ENCODE results near the gene LRP5.
"Not testable (repeated sequence)": the region's sequence is repeated elsewhere in the genome, so short reads cannot be mapped to it uniquely, and the experiment has no call there.

LRP5 gene

DNA sequence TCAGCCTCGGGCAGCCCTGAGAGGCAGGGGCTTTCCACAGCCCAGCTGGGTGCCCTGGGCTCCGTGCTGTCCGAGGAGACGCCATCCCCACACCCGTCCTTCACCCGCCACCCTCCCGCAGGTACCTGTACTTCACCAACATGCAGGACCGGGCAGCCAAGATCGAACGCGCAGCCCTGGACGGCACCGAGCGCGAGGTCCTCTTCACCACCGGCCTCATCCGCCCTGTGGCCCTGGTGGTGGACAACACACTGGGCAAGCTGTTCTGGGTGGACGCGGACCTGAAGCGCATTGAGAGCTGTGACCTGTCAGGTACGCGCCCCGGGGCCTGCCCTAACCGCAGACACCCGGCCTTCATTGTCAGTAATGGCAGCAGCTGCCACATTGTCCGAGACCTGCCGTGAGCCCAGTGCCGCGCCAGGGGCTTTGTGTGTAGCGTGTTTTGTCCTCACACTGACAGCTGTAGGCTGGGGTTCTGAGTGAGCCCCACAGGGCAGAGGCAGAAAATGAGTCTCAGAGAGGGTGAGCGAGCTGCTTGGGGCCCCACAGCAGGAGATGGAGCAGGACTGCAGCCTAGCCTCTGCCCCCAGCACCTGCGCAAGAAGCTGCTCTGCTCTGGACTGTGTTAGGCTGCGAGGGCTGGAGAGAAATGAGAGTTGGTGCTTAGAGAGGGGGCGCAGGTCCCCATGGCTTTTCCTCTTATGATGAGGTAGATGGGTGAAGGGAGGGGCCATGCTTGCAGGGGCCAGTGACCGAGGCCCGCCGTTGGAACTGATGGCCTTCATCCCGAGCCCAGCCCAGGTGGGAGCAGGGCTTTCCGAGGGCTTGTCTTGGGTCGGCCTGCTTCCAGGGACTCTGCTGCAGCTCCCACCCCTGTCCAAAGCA is 112.8 kb downstream of the LRP5 start:
- FAIRE-seq, result no peak

- FAIRE-seq, result no peak
Observed at GRCh38 chr11:68425866-68426380, 113.5 kb downstream of the LRP5 start.

DNA sequence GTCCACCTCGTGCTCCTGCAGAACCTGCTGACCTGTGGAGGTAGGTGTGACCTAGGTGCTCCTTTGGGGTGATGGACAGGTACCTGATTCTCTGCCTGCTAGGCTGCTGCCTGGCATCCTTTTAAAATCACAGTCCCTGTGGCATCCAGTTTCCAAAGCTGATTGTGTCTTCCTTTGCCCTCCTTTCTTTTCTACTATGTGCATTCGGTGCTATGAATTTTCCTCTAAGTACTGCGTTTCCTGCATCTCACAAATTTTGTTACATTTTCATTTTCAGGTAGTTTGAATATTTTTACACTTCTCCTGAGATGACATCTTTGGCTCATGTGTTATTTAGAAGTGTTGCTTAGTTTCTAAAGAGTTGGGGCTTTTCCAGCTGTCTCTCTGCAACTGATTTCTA is 117.3 kb downstream of the LRP5 start:
- no peak for FAIRE-seq

DNA sequence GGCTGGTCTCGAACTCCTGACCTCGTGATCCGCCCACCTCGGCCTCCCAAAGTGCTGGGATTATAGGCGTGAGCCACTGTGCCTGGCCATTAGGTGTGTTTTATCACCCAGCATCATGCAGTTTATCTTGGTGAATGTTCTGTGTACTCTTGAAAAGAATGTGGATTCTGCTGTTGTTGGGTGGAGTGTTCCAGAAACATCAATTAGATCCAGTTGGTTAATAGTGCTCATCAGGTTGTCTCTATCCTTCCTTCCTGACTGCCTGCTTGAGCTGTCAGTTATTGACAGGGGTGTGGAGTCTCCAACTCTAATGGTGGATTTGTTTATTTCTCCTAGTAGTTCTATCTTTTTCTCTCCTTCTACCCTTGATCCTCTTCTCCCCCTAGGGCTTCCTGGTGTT is 118.0 kb downstream of the LRP5 start:
- no peak for FAIRE-seq

GRCh38 chr11:68430801-68431200 is 118.4 kb downstream of the LRP5 start:
- no peak for FAIRE-seq

DNA sequence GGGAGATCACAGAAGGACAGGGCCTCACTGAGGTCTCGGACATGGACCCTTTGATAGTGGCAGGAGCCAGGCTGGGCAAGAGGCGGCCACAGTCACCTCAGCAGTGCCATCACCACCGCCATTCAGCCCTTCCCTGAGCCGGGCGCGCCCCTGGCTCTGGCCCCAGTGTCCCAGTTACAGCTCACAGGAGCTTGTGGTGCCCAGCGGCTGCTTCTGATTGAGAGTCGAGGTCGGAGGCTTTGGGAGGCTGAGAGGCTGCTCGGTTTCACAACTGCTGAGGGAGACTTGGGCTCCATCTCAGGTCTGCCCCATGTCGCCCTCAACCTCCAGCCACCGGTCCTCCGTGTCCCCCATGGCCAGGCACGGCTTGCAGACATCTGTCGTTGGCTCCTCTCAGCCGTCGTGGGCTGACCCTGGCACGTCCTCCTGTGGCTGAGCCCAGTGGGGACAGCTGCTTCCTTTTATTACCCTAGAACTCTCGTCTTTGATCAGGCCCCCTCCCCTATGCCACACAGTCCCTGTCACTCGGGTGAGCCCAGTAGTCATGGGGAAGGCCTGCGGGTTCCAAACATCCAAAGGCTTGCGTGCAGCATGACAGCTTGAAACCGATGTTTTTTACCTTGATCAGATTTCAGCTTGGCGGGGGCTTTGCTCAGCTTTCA is 119.7 kb downstream of the LRP5 start:
- no peak for FAIRE-seq

GRCh38 chr11:68432874-68433273 is 120.5 kb downstream of the LRP5 start:
- FAIRE-seq, result no peak

DNA sequence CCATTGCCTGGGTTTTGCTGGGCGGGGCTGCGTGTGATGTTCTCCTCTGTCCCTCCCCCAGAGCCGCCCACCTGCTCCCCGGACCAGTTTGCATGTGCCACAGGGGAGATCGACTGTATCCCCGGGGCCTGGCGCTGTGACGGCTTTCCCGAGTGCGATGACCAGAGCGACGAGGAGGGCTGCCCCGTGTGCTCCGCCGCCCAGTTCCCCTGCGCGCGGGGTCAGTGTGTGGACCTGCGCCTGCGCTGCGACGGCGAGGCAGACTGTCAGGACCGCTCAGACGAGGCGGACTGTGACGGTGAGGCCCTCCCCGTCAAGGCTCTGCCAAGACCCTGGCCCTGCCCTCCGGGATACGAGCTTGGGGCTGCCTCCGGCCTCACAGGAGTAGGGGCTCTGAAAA is 121.2 kb downstream of the LRP5 start:
- no peak for FAIRE-seq

GRCh38 chr11:68434159-68434558 is 121.8 kb downstream of the LRP5 start:
- not testable (repeated sequence) for FAIRE-seq

DNA sequence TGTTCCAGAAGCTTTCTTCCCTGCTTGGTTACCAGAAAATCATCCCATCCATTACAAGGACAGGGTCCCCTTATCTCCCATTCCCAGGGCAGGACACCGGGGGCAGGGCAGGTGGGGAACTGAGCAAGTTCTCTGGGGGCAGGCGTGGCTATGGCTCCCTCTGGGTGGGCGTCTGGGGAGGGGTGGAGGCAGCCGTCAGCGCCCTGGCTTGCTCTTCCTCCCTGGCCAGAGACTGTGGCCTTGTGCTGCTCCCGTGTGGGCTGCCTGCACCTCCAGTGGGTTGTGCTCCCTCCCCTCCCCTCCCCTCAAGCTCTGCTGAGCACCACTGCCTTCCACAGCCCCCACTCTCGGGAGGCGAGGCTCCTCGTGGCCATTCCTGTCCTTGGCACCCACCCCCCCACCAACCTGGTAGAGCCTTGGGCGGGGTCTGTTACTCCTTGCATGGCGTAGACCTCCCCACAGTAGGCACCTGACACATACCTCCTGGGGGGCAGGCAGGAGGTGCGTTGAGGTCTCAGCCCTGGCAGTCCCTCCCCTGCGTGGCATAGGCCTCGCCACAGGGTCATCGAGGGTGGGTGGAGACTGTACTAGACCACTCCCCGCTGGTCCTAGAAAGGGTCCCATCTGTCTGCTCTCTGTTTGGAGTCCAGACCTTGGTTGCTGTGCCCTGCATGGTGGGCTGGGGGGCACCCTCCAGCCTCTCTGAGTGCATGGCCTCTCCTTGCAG is 123.9 kb downstream of the LRP5 start:
- no peak for FAIRE-seq

GRCh38 chr11:68436985-68437926 is 124.9 kb downstream of the LRP5 start:
- no peak for FAIRE-seq

DNA sequence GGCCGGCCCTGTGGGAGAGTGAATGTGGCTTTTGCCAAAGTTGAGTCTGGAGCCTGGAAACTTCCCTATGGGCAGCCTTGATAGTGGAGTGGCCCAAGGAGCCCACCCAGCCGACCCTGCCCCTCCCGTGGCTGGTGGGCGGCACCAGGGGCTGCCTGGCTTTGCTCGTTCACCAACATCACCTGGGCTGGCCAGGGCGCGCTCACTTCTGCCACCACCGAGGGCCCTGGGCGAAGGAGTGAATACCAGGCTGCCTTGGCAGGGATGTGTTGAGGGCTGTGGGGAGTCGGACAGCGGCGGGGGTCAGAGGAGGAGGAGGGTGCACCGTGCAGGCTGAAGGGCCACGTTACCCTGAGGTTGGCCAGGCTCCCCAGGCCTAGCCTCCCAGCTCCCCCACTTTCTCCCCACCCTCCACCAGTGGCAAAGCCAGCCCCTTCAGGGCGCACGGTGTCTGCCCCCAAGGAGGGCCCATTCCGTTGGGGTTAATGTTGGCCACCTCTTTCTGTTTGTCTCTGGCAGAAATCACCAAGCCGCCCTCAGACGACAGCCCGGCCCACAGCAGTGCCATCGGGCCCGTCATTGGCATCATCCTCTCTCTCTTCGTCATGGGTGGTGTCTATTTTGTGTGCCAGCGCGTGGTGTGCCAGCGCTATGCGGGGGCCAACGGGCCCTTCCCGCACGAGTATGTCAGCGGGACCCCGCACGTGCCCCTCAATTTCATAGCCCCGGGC is 125.7 kb downstream of the LRP5 start:
- no peak for FAIRE-seq

GRCh38 chr11:68438658-68439259 is 126.4 kb downstream of the LRP5 start:
- FAIRE-seq, result no peak

DNA sequence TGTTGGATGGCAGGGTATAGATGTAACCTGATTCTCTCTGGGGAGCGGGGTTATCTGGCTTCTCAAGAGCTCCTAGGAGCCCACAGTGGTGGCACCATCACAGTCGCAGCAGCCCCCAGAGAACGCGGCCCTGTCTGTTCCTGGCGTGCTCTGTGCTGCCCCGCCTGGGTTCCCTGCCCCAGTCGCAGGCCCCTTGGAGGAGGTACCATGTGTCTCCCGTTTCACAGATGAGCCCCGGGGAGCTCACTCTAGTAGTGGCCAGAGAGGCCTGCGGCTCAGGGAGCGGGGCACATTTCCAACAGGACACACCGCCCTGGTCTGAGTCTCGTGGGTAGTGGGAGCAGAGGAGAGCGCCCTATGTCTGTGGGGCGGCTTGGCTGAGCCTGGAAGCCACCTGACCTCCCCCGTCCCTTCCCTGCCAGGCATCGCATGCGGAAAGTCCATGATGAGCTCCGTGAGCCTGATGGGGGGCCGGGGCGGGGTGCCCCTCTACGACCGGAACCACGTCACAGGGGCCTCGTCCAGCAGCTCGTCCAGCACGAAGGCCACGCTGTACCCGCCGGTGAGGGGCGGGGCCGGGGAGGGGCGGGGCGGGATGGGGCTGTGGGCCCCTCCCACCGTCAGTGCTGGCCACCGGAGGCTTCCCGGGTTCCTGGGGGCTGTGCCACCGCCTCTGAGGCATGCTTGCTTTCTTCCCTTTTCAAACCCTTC is 127.1 kb downstream of the LRP5 start:
- FAIRE-seq, result no peak

GRCh38 chr11:68440224-68440623 is 127.8 kb downstream of the LRP5 start:
- no peak for FAIRE-seq

DNA sequence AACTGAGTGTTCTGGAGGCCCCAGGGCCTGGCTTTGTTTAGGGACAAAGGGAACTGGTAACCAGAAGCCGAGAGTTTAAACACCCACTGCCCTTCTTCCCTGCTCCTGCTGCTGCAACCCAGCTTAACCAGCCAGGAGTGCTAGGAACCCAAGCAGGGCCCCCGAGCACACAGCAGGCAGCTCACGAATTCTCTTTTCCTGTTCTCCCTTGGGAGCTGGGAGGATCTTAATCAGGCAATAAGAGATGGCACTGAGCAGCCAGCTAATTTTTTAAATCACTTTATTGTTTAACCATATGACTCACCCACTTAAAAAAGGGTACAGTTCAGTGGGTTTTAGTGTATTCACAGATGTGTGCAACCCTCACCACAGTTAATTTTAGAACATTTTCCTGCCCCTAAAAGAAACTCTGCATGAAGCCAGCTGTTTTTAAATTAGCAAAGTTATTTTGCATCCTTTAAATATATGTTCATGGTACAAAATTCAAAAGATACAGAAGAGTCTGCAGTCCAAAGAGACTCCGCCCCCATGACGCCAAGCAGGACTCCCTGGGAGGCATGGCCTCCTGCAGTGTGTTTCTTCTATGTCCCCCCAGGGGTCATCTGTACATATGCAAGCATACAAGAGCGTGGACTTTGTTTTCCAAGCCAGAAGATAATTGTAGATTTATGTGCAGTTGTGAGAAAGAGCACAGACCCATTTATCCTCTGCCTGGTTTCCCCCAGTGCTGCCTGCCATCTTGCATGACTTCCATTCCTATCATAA is 129.3 kb downstream of the LRP5 start:
- FAIRE-seq, result peak; percentile 99

DNA sequence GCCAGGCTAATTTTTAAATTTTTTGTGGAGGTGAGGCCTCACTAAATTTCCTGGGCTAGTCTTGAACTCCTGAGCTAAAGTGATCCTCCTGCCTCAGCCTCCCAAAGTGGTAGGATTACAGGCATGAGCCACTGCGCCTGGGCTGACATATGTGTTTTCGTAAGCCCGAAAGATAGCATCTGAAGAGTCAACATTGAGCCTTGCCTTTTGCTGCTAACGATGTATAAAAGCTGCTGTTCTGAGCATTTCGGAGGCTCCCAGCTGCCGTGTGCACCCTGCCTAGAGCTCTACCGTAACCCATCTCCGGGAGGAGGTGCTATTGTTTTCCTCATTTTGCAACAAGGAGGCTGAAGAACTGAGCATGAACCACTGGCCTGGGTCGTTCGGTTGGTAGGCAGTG is 130.0 kb downstream of the LRP5 start:
- FAIRE-seq, result peak; percentile 45

DNA sequence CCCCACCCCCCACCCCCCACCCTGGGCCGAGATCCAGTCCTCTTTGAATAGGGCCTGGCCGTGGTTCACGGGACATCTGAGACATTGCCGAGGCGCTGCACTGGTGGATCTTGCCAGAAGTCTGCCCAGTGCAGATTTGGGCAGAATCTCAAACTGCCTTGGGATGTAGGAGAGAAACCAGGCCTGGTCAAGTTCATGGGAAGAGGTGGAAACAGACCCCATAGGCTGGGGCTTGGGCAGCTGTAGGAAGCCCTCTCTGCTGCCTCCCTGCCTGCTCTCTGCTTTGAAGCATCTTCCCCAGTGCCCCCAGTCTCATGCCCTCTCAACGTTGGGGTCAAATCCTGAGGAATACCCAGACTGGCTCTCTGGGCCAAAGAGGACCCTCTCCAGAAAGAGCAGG is 132.2 kb downstream of the LRP5 start:
- FAIRE-seq, result no peak

DNA sequence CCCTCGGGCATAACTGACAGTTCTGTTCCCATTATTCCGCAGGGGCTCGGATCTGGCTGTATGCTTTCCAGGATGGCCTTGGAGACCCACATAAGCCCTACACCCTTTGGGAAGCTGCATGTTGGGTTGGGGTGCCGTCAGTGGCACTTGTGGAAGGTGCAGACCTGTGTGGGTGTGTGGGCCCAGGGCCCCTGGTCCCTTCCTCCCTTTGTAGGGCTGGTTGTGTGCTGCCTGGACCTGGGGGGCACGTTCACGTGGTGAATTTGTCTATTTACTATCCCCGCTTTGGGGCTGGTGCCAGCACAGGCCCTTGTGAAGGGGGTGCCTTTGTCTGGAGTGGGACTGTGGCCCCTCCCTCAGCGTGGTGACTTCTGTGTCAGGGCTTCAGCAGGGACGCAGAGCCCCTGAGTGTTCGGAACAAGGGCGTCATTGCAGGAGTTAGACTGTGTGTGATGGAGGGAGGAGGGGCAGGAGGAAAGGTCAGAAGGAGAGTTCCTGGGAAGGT is 133.2 kb downstream of the LRP5 start:
- no peak for FAIRE-seq

Measured in islet of Langerhans (tissue), 1 donor.